VCaP (cell line): ENCODE measurements around the gene SPRR5.

Experiments
- H3K27ac ChIP-seq: fragments of 450-650 bp; 2 replicates; pipeline ENCODE4 v1.5.1; 2017
- CTCF ChIP-seq: fragments of 450-650 bp; conservative IDR thresholded peaks from 2 replicates; pipeline ENCODE4 v1.5.1; 2017; ENCODE audit warnings: mild to moderate bottlenecking, moderate library complexity

SPRR5 gene

DNA sequence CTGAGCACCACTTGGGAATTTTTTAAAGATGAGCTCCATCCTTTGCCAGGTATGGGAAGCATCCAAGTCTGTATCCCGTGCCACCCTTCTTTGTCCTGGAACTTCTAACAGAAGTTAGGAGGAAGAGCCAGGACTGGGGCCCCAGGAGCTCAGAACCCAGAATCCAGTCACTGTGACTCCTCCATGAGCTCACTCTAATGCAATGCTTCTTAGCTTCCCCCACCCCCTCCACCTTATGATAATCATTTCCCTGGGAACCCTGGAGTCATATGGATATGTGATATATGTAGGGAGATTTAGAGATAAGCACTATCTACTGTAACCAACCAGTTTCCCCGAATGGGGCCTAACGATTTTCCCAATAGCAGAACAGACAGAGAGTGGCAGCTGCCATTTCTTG lies 758 bp upstream of the SPRR5 start:
- TF ChIP-seq CTCF: no peak
- no peak overlapping the region for H3K27ac ChIP-seq

GRCh38 chr1:152951711-152952110 lies 4.7 kb downstream of the SPRR5 start:
- H3K27ac ChIP-seq: no peak overlapping the region
- TF ChIP-seq CTCF: no peak

- H3K27ac ChIP-seq: no peak overlapping the region
- no peak for TF ChIP-seq CTCF
Observed at GRCh38 chr1:152953761-152954160, 6.8 kb downstream of the SPRR5 start.

DNA sequence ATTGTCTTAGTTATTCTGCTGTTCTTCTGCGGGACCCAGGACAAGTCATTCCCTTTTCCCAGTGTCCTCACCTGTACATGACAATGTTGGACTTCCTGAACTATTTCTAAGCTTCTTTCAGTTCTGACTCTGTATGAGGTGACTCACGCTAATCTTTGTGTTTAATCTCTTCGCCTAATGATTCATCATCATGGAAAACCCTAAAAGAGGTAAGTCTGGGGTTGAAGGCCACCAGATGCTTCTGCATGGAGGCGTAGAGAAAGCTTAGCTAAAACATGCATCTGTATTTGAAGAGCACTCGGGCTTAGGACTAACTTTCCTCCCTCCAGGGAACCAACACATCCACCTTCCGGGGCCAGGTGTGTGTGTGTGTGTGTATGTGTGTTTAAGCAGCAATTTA lies 7.4 kb downstream of the SPRR5 start:
- H3K27ac ChIP-seq: no peak overlapping the region

DNA sequence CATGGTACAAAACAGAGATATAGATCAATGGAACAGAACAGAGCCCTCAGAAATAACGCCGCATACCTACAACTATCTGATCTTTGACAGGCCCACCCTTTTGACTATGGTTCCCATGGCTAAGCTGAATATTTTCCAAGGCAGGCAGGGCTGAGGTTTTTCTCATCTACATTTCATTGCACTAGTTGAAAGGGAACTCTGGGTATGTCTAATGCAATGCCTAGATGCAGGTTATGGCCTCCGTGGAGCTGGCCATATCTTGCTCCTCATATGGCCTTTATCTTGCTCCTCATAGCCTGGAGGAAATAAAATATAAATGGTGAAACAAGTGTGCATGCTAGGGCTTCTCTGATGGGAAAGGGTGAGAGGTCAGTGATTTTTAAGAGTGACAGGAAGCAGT lies 10.6 kb downstream of the SPRR5 start:
- no peak for TF ChIP-seq CTCF

More for the DNA sequence above, 7.4 kb downstream of the SPRR5 start:
- no peak for TF ChIP-seq CTCF

DNA sequence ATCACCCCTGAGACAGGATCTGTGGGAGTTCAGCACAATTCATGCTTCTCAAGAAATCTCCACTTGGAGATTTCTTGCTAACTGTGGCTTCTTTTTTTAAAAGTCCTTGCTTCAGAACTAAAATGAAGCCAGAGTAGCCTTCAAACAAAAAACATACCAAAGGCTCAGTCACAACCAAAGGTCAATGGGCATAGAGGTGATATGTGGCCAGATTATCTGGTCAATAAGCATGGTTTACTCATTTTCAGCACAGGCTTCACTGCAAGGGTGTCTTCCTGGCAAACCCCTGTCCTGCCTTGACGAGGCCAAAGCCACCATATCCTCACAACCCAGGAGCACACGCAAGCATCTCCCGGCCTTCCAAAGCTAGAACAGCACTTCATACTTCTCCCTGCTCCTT lies 12.3 kb downstream of the SPRR5 start:
- H3K27ac ChIP-seq: no peak overlapping the region
- TF ChIP-seq CTCF: no peak

More for the DNA sequence above, 10.6 kb downstream of the SPRR5 start:
- no peak overlapping the region for H3K27ac ChIP-seq

- no peak overlapping the region for H3K27ac ChIP-seq
- no peak for TF ChIP-seq CTCF
Observed at GRCh38 chr1:152959801-152960451, 12.9 kb downstream of the SPRR5 start.
